OCI-LY7 (cell line): ENCODE data around the gene BAAT.

Source experiments
- CTCF ChIP-seq: fragments of 200-600 bp; sonication (generic); conservative IDR thresholded peaks from 2 replicates; pipeline ENCODE4 v1.5.1; 2014; ENCODE audit warnings: mild to moderate bottlenecking, antibody characterized with exemption, low read length, moderate library complexity, mixed read lengths
- EZH2phosphoT487 ChIP-seq: fragments of 200-600 bp; sonication (generic); IDR thresholded peaks from 2 replicates; pipeline ENCODE4 v1.6.1; 2018; ENCODE audit warnings: low read depth, borderline replicate concordance, mild to moderate bottlenecking, mixed run types, antibody characterized with exemption, low read length, moderate library complexity, mixed read lengths

DNA sequence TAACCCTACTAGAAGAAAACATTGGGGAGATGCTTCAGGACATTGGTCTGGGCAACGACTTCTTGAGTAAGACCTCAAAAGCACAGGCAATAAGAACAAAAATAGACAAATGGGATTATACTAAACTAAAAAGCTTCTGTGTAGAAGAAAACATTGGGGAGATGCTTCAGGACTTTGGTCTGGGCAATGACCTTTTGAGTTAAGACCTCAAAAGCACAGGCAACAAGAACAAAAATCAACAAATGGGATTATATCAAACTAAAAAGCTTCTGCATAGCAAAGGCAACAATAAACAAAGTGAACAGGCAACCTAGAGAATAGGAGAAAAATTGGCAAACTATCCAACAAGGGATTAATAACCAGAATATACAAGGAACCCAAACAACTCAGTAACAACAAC lies 9.9 kb upstream of the BAAT start:
- no peak for TF ChIP-seq CTCF
- TF ChIP-seq EZH2phosphoT487, result no peak
